Smooth muscle cell (in vitro differentiated cells): Measurements from ENCODE around the gene GTF2F1. TPM values are rescaled to one million over a fixed set of nuclear protein-coding genes. Genes with fewer than 3 reads are reported as not detected.

Experiments used
- DNase-seq: peaks from one replicate; lab custom pipeline; 2025; ENCODE audit not compliant: unreplicated experiment; lab: John Stamatoyannopoulos, UW
- H2AFZ ChIP-seq: fragments of 200-600 bp; sonication (generic); 2 replicates; pipeline ENCODE4 v1.6.0; 2016; ENCODE audit warnings: antibody characterized with exemption, low read depth, mild to moderate bottlenecking
- H3F3A ChIP-seq: fragments of 200-600 bp; sonication (generic); 2 replicates; pipeline ENCODE4 v1.6.0; 2017; ENCODE audit warnings: antibody characterized with exemption, low read depth
- H3K27ac ChIP-seq: fragments of 200-600 bp; sonication (generic); 2 replicates; pipeline ENCODE4 v1.5.1; 2016; ENCODE audit warnings: low read depth, mild to moderate bottlenecking
- H3K27me3 ChIP-seq: fragments of 200-600 bp; sonication (generic); 2 replicates; pipeline ENCODE4 v1.6.1; 2016; ENCODE audit warnings: low read depth, mild to moderate bottlenecking
- H3K36me3 ChIP-seq: fragments of 200-600 bp; sonication (generic); 2 replicates; pipeline ENCODE4 v1.5.1; 2016; ENCODE audit warnings: low read depth
- H3K4me1 ChIP-seq: fragments of 200-600 bp; sonication (generic); 2 replicates; pipeline ENCODE4 v1.5.1; 2016; ENCODE audit warnings: low read depth
- H3K4me2 ChIP-seq: fragments of 200-600 bp; sonication (generic); 2 replicates; pipeline ENCODE4 v1.6.0; 2016; ENCODE audit warnings: mild to moderate bottlenecking
- H3K4me3 ChIP-seq: fragments of 200-600 bp; sonication (generic); 2 replicates; pipeline ENCODE4 v1.5.1; 2016; ENCODE audit warnings: mild to moderate bottlenecking
- H3K79me2 ChIP-seq: fragments of 200-600 bp; sonication (generic); 2 replicates; pipeline ENCODE4 v1.6.0; 2016; ENCODE audit warnings: low read depth, mild to moderate bottlenecking
- H3K9ac ChIP-seq: fragments of 200-600 bp; sonication (generic); 2 replicates; pipeline ENCODE4 v1.6.0; 2016; ENCODE audit warnings: low read depth
- H3K9me3 ChIP-seq: fragments of 200-600 bp; sonication (generic); replicated peaks from 2 replicates; pipeline ENCODE4 v1.5.1; 2016; ENCODE audit warnings: low read depth
- H4K20me1 ChIP-seq: fragments of 200-600 bp; sonication (generic); 2 replicates; pipeline ENCODE4 v1.6.0; 2016; ENCODE audit warnings: low read depth
- CTCF ChIP-seq: fragments of 200-600 bp; sonication (generic); IDR thresholded peaks from 2 replicates; pipeline ENCODE4 v1.5.1; 2017; ENCODE audit warnings: borderline replicate concordance, mild to moderate bottlenecking, antibody characterized with exemption; ENCODE audit not compliant: insufficient read depth, poor library complexity, severe bottlenecking
- WGBS: methylation state at CpG from one replicate; pipeline ENCODE4 v1.1.7; 2016; ENCODE audit warnings: low lambda C conversion rate; 5-methylcytosine and 5-hydroxymethylcytosine counted together
- polyA plus RNA-seq: library from polyadenylated mRNA; unstranded; fragments of >200 nt; fragmentation: Nextera tagmentation; extraction: Ambion mirVana; gene quantifications from 2 replicates; pipeline ENCODE4 v1.2.1, GENCODE V29; 2016
- total RNA-seq: library from RNA; depleted of rRNA; stranded (reverse); fragments of >200 nt; gene quantifications from 2 replicates; pipeline ENCODE4 v1.2.3, GENCODE V29; 2014

GTF2F1 gene
- total and polyA plus RNA-seq, 2 experiments from 2014 or later: 34.7 to 65.8 TPM

DNA sequence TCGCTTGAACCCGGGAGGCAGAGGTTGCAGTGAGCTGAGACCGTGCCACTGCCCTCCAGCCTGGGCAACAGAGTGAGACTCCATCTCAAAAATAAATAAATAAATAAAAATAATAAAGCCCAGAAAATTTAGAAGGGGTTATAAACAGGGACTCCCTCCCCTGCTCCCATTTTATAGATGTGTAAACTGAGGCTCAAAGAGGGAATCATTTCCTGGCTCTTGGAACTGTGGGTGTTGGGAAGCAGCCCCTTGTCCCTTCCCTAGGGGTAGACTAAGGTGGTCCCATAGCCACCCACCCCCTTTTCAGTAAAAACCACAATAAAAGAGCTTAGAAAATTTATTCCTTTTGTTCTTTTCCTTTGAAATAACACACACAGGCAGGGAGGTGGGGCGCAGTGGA is 46.8 kb upstream of the GTF2F1 start:
- Histone ChIP-seq H3K9me3 (no peaks in the 10 kb centered on the region), H3K4me3 (no peak overlapping the region), H3K4me1 (no peaks in the 10 kb centered on the region), H2AFZ (no peak overlapping the region), H3K9ac (no peak overlapping the region), H3K27ac (no peak overlapping the region), H3K4me2 (no peak overlapping the region), H3K79me2 (no peaks in the 10 kb centered on the region), H3K27me3 (no peaks in the 10 kb centered on the region), H3F3A (no peaks in the 10 kb centered on the region), H4K20me1 (no peaks in the 10 kb centered on the region), H3K36me3 (no peaks in the 10 kb centered on the region)
- no peak for TF ChIP-seq CTCF
- no peak for DNase-seq
- 88% methylated on average over 4 of the region's 4 CpGs for WGBS

GRCh38 chr19:6433663-6434062 is 40.7 kb upstream of the GTF2F1 start, which contains the start of gene SLC25A41:
TSS of gene SLC25A41 (minus strand) at chr19:6433763. CDS start at chr19:6433693, 70 bp downstream.
- no peak within 1 kb of the TSS for H3K9ac ChIP-seq
- H3K36me3 ChIP-seq: no peaks in the 10 kb centered on the region
- peaks cover 8% of the 10 kb centered on the region for H3K27me3 ChIP-seq
- H3F3A ChIP-seq: no peaks in the 10 kb centered on the region
- H3K4me3 ChIP-seq: no peak within 1 kb of the TSS
- H3K4me1 ChIP-seq: no peaks in the 10 kb centered on the region
- no peak within 1 kb of the TSS for H3K27ac ChIP-seq
- H3K79me2 ChIP-seq: no peaks in the 10 kb centered on the region
- H4K20me1 ChIP-seq: no peaks in the 10 kb centered on the region
- TF ChIP-seq CTCF: no peak
- 93% methylated on average over 10 of the region's 10 CpGs for WGBS
- DNase-seq: no peak
- no peak within 1 kb of the TSS for H3K4me2 ChIP-seq
- no peaks in the 10 kb centered on the region for H3K9me3 ChIP-seq
- H2AFZ ChIP-seq: no peak within 1 kb of the TSS

GRCh38 chr19:6433165-6433564 is 40.2 kb upstream of the GTF2F1 start:
- Histone ChIP-seq H3K9me3 (no peaks in the 10 kb centered on the region), H3K27ac (no peak overlapping the region), H2AFZ (no peak overlapping the region), H3K36me3 (no peaks in the 10 kb centered on the region), H3K27me3 (peaks cover 8% of the 10 kb centered on the region), H3K4me1 (no peaks in the 10 kb centered on the region), H3K9ac (no peak overlapping the region), H3K79me2 (no peaks in the 10 kb centered on the region), H3K4me2 (no peak overlapping the region), H3K4me3 (no peak overlapping the region), H3F3A (no peaks in the 10 kb centered on the region), H4K20me1 (no peaks in the 10 kb centered on the region)
- DNase-seq: no peak
- TF ChIP-seq CTCF: no peak
- 74% methylated on average over 8 of the region's 11 CpGs for WGBS

DNA sequence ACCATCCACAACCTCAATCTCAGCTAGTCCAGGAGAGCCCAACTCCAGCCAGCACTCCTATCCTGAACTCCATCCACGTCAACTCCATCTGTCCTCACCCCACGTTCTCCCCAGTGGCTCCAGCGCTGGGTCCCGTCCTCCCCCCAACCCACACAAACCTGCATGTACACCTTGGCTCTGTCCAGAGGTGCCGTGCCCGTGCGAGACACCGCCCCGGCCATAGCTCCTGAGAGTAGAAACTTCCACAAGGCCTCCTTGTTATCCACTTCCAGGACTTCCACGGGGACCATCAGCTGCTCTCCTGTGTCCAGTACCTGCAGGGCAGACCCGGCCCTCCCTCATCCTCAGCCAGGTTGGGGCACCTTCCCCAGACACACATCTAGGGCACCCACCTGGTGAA is 38.9 kb upstream of the GTF2F1 start:
- Histone ChIP-seq H3K27ac (no peak overlapping the region), H2AFZ (no peak overlapping the region), H3K27me3 (peaks cover 8% of the 10 kb centered on the region), H3K79me2 (no peaks in the 10 kb centered on the region), H3K9ac (no peak overlapping the region), H3K4me3 (no peak overlapping the region), H3K36me3 (no peaks in the 10 kb centered on the region), H3F3A (no peaks in the 10 kb centered on the region), H4K20me1 (no peaks in the 10 kb centered on the region), H3K9me3 (no peaks in the 10 kb centered on the region), H3K4me1 (no peaks in the 10 kb centered on the region), H3K4me2 (no peak overlapping the region)
- no peak for TF ChIP-seq CTCF
- 91% methylated on average over 11 of the region's 11 CpGs for WGBS
- DNase-seq: no peak
